SK-N-SH (cell line): ENCODE results near the gene FAM162A. TPM values are rescaled to one million over a fixed set of nuclear protein-coding genes. Genes with fewer than 3 reads are reported as not detected.

Experiments used
- CTCF ChIA-PET: fragments of 300-600, 350-600 bp; formaldehyde crosslinking; extraction: SDS; loops from one replicate; lab custom pipeline; 2021; lab: Yijun Ruan, JAX
- POLR2A ChIA-PET: fragments of 350-600 bp; sonication (Branson Sonifier 250); formaldehyde crosslinking; extraction: SDS; loops from one replicate; lab custom pipeline; 2020; ENCODE audit warnings: antibody characterized with exemption, inconsistent platforms; lab: Yijun Ruan, JAX
- DNase-seq: peaks from one replicate; pipeline ENCODE4 v3.0.0; 2012
- H2AFZ ChIP-seq: fragments of 200-600 bp; sonication (generic); 2 replicates; pipeline ENCODE4 v1.8.1; 2016; ENCODE audit warnings: antibody characterized with exemption, mild to moderate bottlenecking, low read depth
- H3F3A ChIP-seq: fragments of 200-600 bp; sonication (generic); replicated peaks from 2 replicates; pipeline ENCODE3; 2016; ENCODE audit warnings: antibody characterized with exemption, mild to moderate bottlenecking; ENCODE audit not compliant: insufficient read depth
- H3K27ac ChIP-seq, 2 experiments: fragments of 200-500 bp in 1 of 2; fragments of 200-600 bp in 1 of 2; sonication (Bioruptor generic) in 1 of 2; sonication (generic), shearing (Covaris generic) in 1 of 2; 2 replicates each; pipeline versions ENCODE4 v1.5.1 to v1.6.1; 2014 to 2016; ENCODE audit warnings: low read depth in 2 of 2, inconsistent platforms in 1 of 2, low read length in 1 of 2, mild to moderate bottlenecking in 1 of 2, mixed read lengths in 1 of 2
- H3K27me3 ChIP-seq: fragments of 200-600 bp; sonication (generic), shearing (Covaris generic); 2 replicates; pipeline ENCODE4 v1.6.1; 2016; ENCODE audit warnings: mixed run types; ENCODE audit not compliant: insufficient read depth
- H3K36me3 ChIP-seq, 2 experiments: fragments of 200-500 bp in 1 of 2; fragments of 200-600 bp in 1 of 2; sonication (Bioruptor generic) in 1 of 2; sonication (generic) in 1 of 2; replicated peaks in 1 of 2; 2 replicates each; pipeline versions ENCODE3 to v1.5.1; 2014 to 2016; ENCODE audit warnings: low read length in 1 of 2, mild to moderate bottlenecking in 1 of 2; ENCODE audit not compliant: insufficient read depth in 2 of 2, control insufficient read depth in 1 of 2
- H3K4me1 ChIP-seq, 2 experiments: fragments of 200-500 bp in 1 of 2; fragments of 200-600 bp in 1 of 2; sonication (Bioruptor generic) in 1 of 2; sonication (generic), shearing (Covaris generic) in 1 of 2; 2 replicates each; pipeline versions ENCODE4 v1.5.1 to v1.6.1; 2014 to 2016; ENCODE audit warnings: low read depth in 1 of 2, low read length in 1 of 2, mixed run types in 1 of 2; ENCODE audit not compliant: insufficient read depth in 2 of 2, control insufficient read depth in 1 of 2
- H3K4me2 ChIP-seq: fragments of 200-600 bp; sonication (generic), shearing (Covaris generic); 2 replicates; pipeline ENCODE4 v1.6.1; 2017; ENCODE audit warnings: mixed run types
- H3K4me3 ChIP-seq, 2 experiments: fragments of 200-500 bp in 1 of 2; fragments of 200-600 bp in 1 of 2; sonication (Bioruptor generic) in 1 of 2; sonication (generic), shearing (Covaris generic) in 1 of 2; 2 replicates each; pipeline versions ENCODE4 v1.5.1 to v1.8.1; 2014 to 2016; ENCODE audit warnings: low read depth in 2 of 2, inconsistent platforms in 1 of 2, low read length in 1 of 2, mild to moderate bottlenecking in 1 of 2, mixed read lengths in 1 of 2, moderate library complexity in 1 of 2
- H3K79me2 ChIP-seq: fragments of 200-600 bp; sonication (generic); 2 replicates; pipeline ENCODE4 v1.8.1; 2017; ENCODE audit warnings: mild to moderate bottlenecking; ENCODE audit not compliant: insufficient read depth
- H3K9ac ChIP-seq: fragments of 200-600 bp; sonication (generic); 2 replicates; pipeline ENCODE4 v1.6.1; 2017; ENCODE audit warnings: mixed run types
- H3K9me2 ChIP-seq: fragments of 200-600 bp; sonication (generic); 2 replicates; pipeline ENCODE4 v1.6.1; 2017; ENCODE audit warnings: mixed run types
- H3K9me3 ChIP-seq: fragments of 200-600 bp; sonication (generic); 2 replicates; pipeline ENCODE4 v1.6.1; 2017; ENCODE audit warnings: mixed run types, mild to moderate bottlenecking, moderate library complexity
- H4K20me1 ChIP-seq: fragments of 200-600 bp; sonication (generic); 2 replicates; pipeline ENCODE4 v1.6.1; 2017; ENCODE audit warnings: mild to moderate bottlenecking, mixed run types; ENCODE audit not compliant: insufficient read depth
- ELF1 ChIP-seq: IDR thresholded peaks from 2 replicates; pipeline ENCODE4 v1.4.0; 2012
- MXI1 ChIP-seq: IDR thresholded peaks from 2 replicates; pipeline ENCODE4 v1.6.1; 2012; ENCODE audit warnings: mild to moderate bottlenecking, low read depth, low read length, improper control_type of control experiment
- NFIC ChIP-seq: IDR thresholded peaks from 2 replicates; pipeline ENCODE4 v1.4.0; 2012; ENCODE audit warnings: borderline replicate concordance
- PBX3 ChIP-seq: IDR thresholded peaks from 2 replicates; pipeline ENCODE4; 2012
- RCOR1 ChIP-seq: fragments of 150-350 bp; IDR thresholded peaks from 2 replicates; pipeline ENCODE4 v1.6.1; 2017; ENCODE audit warnings: antibody characterized with exemption, low read length
- REST ChIP-seq: IDR thresholded peaks from 2 replicates; pipeline ENCODE4 v1.6.1; 2012; ENCODE audit warnings: mild to moderate bottlenecking, low read depth, low read length, moderate library complexity
- RXRA ChIP-seq: IDR thresholded peaks from 2 replicates; pipeline ENCODE4 v1.4.0; 2012; ENCODE audit warnings: low read depth, mild to moderate bottlenecking, borderline replicate concordance
- SIN3A ChIP-seq: IDR thresholded peaks from 2 replicates; pipeline ENCODE4 v1.6.1; 2012; ENCODE audit warnings: low read depth, mild to moderate bottlenecking, low read length, moderate library complexity, borderline replicate concordance
- SMC3 ChIP-seq: IDR thresholded peaks from 2 replicates; pipeline ENCODE4 v1.6.1; 2012; ENCODE audit warnings: low read depth, low read length, improper control_type of control experiment
- USF1 ChIP-seq: IDR thresholded peaks from 2 replicates; pipeline ENCODE4 v1.4.0; 2012; ENCODE audit warnings: low read depth, borderline replicate concordance
- USF2 ChIP-seq: fragments of 150-350 bp; IDR thresholded peaks from 2 replicates; pipeline ENCODE4 v1.6.1; 2017; ENCODE audit warnings: antibody characterized with exemption, low read length, low read depth, borderline replicate concordance
- YY1 ChIP-seq: IDR thresholded peaks from 2 replicates; pipeline ENCODE4 v1.4.0; 2012; ENCODE audit warnings: low read depth, mild to moderate bottlenecking
- polyA plus RNA-seq, 3 experiments: library from polyadenylated mRNA; depleted of rRNA; stranded (reverse); fragments of >200 nt; gene quantifications; 2 replicates each; pipeline ENCODE4 v1.2.3, GENCODE V29; 2012

Gene FAM162A
- polyA plus RNA-seq, 1 of the 3 experiments (the other 2 are of a cell fraction) = 35.1 TPM

- Histone ChIP-seq H3K4me1 (no peaks in the 10 kb centered on the region), H3K9me2 (no peaks in the 10 kb centered on the region), H3F3A (no peaks in the 10 kb centered on the region), H3K9me3 (no peaks in the 10 kb centered on the region), H3K27ac (no peak overlapping the region), H3K9ac (no peak overlapping the region), H2AFZ (no peak overlapping the region), H4K20me1 (no peaks in the 10 kb centered on the region), H3K36me3 (peaks cover 54 to 73% of the 10 kb centered on the region in 2 experiments), H3K4me2 (no peak overlapping the region)
- TF ChIP-seq USF1 (no peak), YY1 (no peak), SIN3A (no peak), PBX3 (no peak), MXI1 (no peak), REST (no peak), ELF1 (no peak), RXRA (no peak), SMC3 (no peak), USF2 (no peak), RCOR1 (no peak), NFIC (no peak)
- TF ChIP-seq, all 33 proteins: peak for 0
- POLR2A ChIA-PET = no interaction called here
- Histone ChIP-seq H3K4me3 (no peak overlapping the region), H3K79me2 (peaks cover 25% of the 10 kb centered on the region), H3K27me3 (no peaks in the 10 kb centered on the region)
- CTCF ChIA-PET = interaction anchor here (1.4 kb wide), 1 partner anchor 223 kb away, joined by 4 read pairs; no protein-coding TSS in a partner anchor
- DNase-seq = no peak
These were observed 72.1 kb downstream of the FAM162A start for GRCh38 chr3:122456074-122456473.
